HG03460 (cell line): ENCODE results near the gene STIM2.

Source experiments
- ATAC-seq: cut with Tn5 transposase; IDR thresholded peaks from one replicate; pipeline ENCODE4 v1.9.1; 2021; ENCODE audit not compliant: unreplicated experiment

Gene STIM2

GRCh38 chr4:26996745-26997144, 136.1 kb downstream of the STIM2 start:
- no peak for ATAC-seq

- ATAC-seq, result no peak
Observed at GRCh38 chr4:26999689-27000088, 139.0 kb downstream of the STIM2 start.

- no peak for ATAC-seq
Observed at GRCh38 chr4:27000122-27000521, 139.5 kb downstream of the STIM2 start.

GRCh38 chr4:27000820-27001219, 140.2 kb downstream of the STIM2 start:
- peak; percentile 74 for ATAC-seq

- ATAC-seq, result no peak
Observed at GRCh38 chr4:27001398-27002164, 140.9 kb downstream of the STIM2 start.

GRCh38 chr4:27003642-27004113, 143.0 kb downstream of the STIM2 start:
- ATAC-seq, result no peak

- no peak for ATAC-seq
Observed at GRCh38 chr4:27005501-27005900, 144.9 kb downstream of the STIM2 start.

GRCh38 chr4:27005905-27006590, 145.4 kb downstream of the STIM2 start:
- no peak for ATAC-seq

- ATAC-seq, result no peak
Observed at GRCh38 chr4:27006646-27007045, 146.0 kb downstream of the STIM2 start.

GRCh38 chr4:27007507-27007906, 146.9 kb downstream of the STIM2 start:
- ATAC-seq, result no peak

GRCh38 chr4:27008679-27009078, 148.0 kb downstream of the STIM2 start:
- ATAC-seq, result no peak

GRCh38 chr4:27009539-27009938, 148.9 kb downstream of the STIM2 start:
- no peak for ATAC-seq

GRCh38 chr4:27010334-27010940, 149.8 kb downstream of the STIM2 start:
- peak; percentile 83 for ATAC-seq

GRCh38 chr4:27011401-27011800, 150.8 kb downstream of the STIM2 start:
- ATAC-seq, result no peak

GRCh38 chr4:27013012-27013411, 152.4 kb downstream of the STIM2 start:
- no peak for ATAC-seq

GRCh38 chr4:27016551-27016950, 155.9 kb downstream of the STIM2 start:
- no peak for ATAC-seq

GRCh38 chr4:27017623-27018022, 157.0 kb downstream of the STIM2 start:
- ATAC-seq, result no peak

- ATAC-seq, result no peak
Observed at GRCh38 chr4:27018076-27018475, 157.4 kb downstream of the STIM2 start.

- ATAC-seq, result no peak
Observed at GRCh38 chr4:27018910-27019309, 158.3 kb downstream of the STIM2 start.

GRCh38 chr4:27019766-27020165, 159.1 kb downstream of the STIM2 start:
- ATAC-seq, result no peak

- no peak for ATAC-seq
Observed at GRCh38 chr4:27020203-27020602, 159.6 kb downstream of the STIM2 start.

GRCh38 chr4:27020603-27021002, 160.0 kb downstream of the STIM2 start:
- no peak for ATAC-seq
